ENCODE measurements around the gene SLC35F1.
"Not testable (repeated sequence)": the region's sequence is repeated elsewhere in the genome, so short reads cannot be mapped to it uniquely, and the experiment has no call there.

The SLC35F1 gene

GRCh38 chr6:118017301-118017848 is 110.3 kb downstream of the SLC35F1 start:
- TF ChIP-seq REST (IDR thresholded peaks at IDR 0.05; ENCODE audit: insufficient replicate concordance, low read depth) (no peak), CTCF (IDR thresholded peaks at IDR 0.05; ENCODE audit: insufficient read depth, low read length) (no peak), GABPA (IDR thresholded peaks at IDR 0.05; ENCODE audit: low read depth) (no peak), POLR2AphosphoS5 (IDR thresholded peaks at IDR 0.05; ENCODE audit: low read depth) (no peak), SPI1 (IDR thresholded peaks at IDR 0.05; ENCODE audit: borderline replicate concordance, low read depth) (no peak)
- H3K27me3 ChIP-seq (ENCODE audit: insufficient read depth, poor library complexity, severe bottlenecking) = no peaks in the 10 kb centered on the region

GRCh38 chr6:118023771-118024170 is 116.7 kb downstream of the SLC35F1 start:
- Histone ChIP-seq H3K27ac (replicated peaks) (no peak overlapping the region), H3K4me3 (replicated peaks; ENCODE audit: insufficient read depth, low read length) (no peak overlapping the region), H3K27me3 (ENCODE audit: insufficient read depth, poor library complexity, severe bottlenecking) (no peaks in the 10 kb centered on the region)
- DNase-seq (ENCODE audit: low read depth in 1 of 2, low spot score in 1 of 2) = no peak
- TF ChIP-seq REST (IDR thresholded peaks at IDR 0.05; ENCODE audit: insufficient replicate concordance, low read depth) (no peak), CTCF (IDR thresholded peaks at IDR 0.05; ENCODE audit: insufficient read depth, low read length) (no peak), SPI1 (IDR thresholded peaks at IDR 0.05; ENCODE audit: borderline replicate concordance, low read depth) (no peak), GABPA (IDR thresholded peaks at IDR 0.05; ENCODE audit: low read depth) (no peak), POLR2AphosphoS5 (IDR thresholded peaks at IDR 0.05; ENCODE audit: low read depth) (no peak)

More at GRCh38 chr6:118017301-118017848, 110.3 kb downstream of the SLC35F1 start:
- no peak overlapping the region for H3K27ac ChIP-seq (replicated peaks)
- DNase-seq (ENCODE audit: low read depth in 1 of 2, low spot score in 1 of 2) = no peak
- no peak overlapping the region for H3K4me3 ChIP-seq (replicated peaks; ENCODE audit: insufficient read depth, low read length)

GRCh38 chr6:118029967-118030366 is 122.9 kb downstream of the SLC35F1 start:
- Histone ChIP-seq H3K27ac (replicated peaks) (no peak overlapping the region), H3K27me3 (ENCODE audit: insufficient read depth, poor library complexity, severe bottlenecking) (no peaks in the 10 kb centered on the region), H3K4me3 (replicated peaks; ENCODE audit: insufficient read depth, low read length) (no peak overlapping the region)
- no peak for TF ChIP-seq POLR2AphosphoS5 (IDR thresholded peaks at IDR 0.05; ENCODE audit: low read depth)
- no peak for TF ChIP-seq CTCF (IDR thresholded peaks at IDR 0.05; ENCODE audit: insufficient read depth, low read length)
- no peak for TF ChIP-seq REST (IDR thresholded peaks at IDR 0.05; ENCODE audit: insufficient replicate concordance, low read depth)
- TF ChIP-seq GABPA (IDR thresholded peaks at IDR 0.05; ENCODE audit: low read depth) = no peak
- no peak for TF ChIP-seq SPI1 (IDR thresholded peaks at IDR 0.05; ENCODE audit: borderline replicate concordance, low read depth)
- no peak for DNase-seq (ENCODE audit: low read depth in 1 of 2, low spot score in 1 of 2)

GRCh38 chr6:118037479-118037878 is 130.4 kb downstream of the SLC35F1 start:
- not testable (repeated sequence) for H3K27me3 ChIP-seq (ENCODE audit: insufficient read depth, poor library complexity, severe bottlenecking); H3K4me3 ChIP-seq (replicated peaks; ENCODE audit: insufficient read depth, low read length); DNase-seq (ENCODE audit: low read depth in 1 of 2, low spot score in 1 of 2); H3K27ac ChIP-seq (replicated peaks)

Data from HL-60 (cell line).